H9 (cell line): ENCODE data around the gene KAT6B. TPM values are rescaled to one million over a fixed set of nuclear protein-coding genes. Genes with fewer than 3 reads are reported as not detected.

Experiments
- DNase-seq: peaks from one replicate; pipeline ENCODE4 v3.0.0-alpha.2; 2017
- H2AFZ ChIP-seq: one replicate; pipeline ENCODE4 v1.6.1; 2013; ENCODE audit warnings: mild to moderate bottlenecking, low read length, control low read depth, moderate library complexity
- H2AK5ac ChIP-seq: 2 replicates; pipeline ENCODE4 v1.6.1; 2013; ENCODE audit warnings: low read length, control low read depth, mixed read lengths; ENCODE audit not compliant: insufficient read length
- H2BK120ac ChIP-seq: one replicate; pipeline ENCODE4 v1.6.1; 2013; ENCODE audit warnings: low read depth, mild to moderate bottlenecking, low read length, control low read depth, inconsistent platforms; ENCODE audit not compliant: poor library complexity, severe bottlenecking
- H2BK12ac ChIP-seq: 2 replicates; pipeline ENCODE4 v1.6.1; 2013; ENCODE audit warnings: low read length, control low read depth, mixed read lengths, low read depth; ENCODE audit not compliant: insufficient read length
- H2BK15ac ChIP-seq: 2 replicates; pipeline ENCODE4 v1.6.1; 2013; ENCODE audit warnings: low read depth, low read length, control low read depth
- H2BK20ac ChIP-seq: one replicate; pipeline ENCODE4 v1.6.1; 2013; ENCODE audit warnings: low read depth, mild to moderate bottlenecking, low read length, control low read depth, inconsistent platforms; ENCODE audit not compliant: poor library complexity, severe bottlenecking
- H2BK5ac ChIP-seq: 2 replicates; pipeline ENCODE4 v1.6.1; 2013; ENCODE audit warnings: low read length, control low read depth, mixed read lengths; ENCODE audit not compliant: insufficient read length
- H3K14ac ChIP-seq: 2 replicates; pipeline ENCODE4 v1.6.1; 2013; ENCODE audit warnings: low read length, control low read depth; ENCODE audit not compliant: insufficient read depth
- H3K18ac ChIP-seq: 2 replicates; pipeline ENCODE4 v1.6.1; 2013; ENCODE audit warnings: low read depth, mild to moderate bottlenecking, mixed read lengths, low read length, control low read depth; ENCODE audit not compliant: insufficient read length
- H3K23ac ChIP-seq: 2 replicates; pipeline ENCODE4 v1.6.1; 2013; ENCODE audit warnings: low read length, control low read depth, mixed read lengths, low read depth; ENCODE audit not compliant: insufficient read length
- H3K23me2 ChIP-seq: 2 replicates; pipeline ENCODE4 v1.6.1; 2013; ENCODE audit warnings: low read depth, mild to moderate bottlenecking, mixed read lengths, low read length, control low read depth; ENCODE audit not compliant: insufficient read length, poor library complexity, severe bottlenecking
- H3K27ac ChIP-seq: 2 replicates; pipeline ENCODE4 v1.5.1; 2013; ENCODE audit warnings: low read length, control low read depth, mixed read lengths, low read depth; ENCODE audit not compliant: insufficient read length
- H3K27me3 ChIP-seq: 2 replicates; pipeline ENCODE4 v1.6.1; 2013; ENCODE audit warnings: low read length, control low read depth, inconsistent platforms; ENCODE audit not compliant: insufficient read depth
- H3K4ac ChIP-seq: 2 replicates; pipeline ENCODE4 v1.6.1; 2013; ENCODE audit warnings: low read depth, mild to moderate bottlenecking, control low read depth, inconsistent platforms, low read length, moderate library complexity
- H3K4me1 ChIP-seq: 2 replicates; pipeline ENCODE4 v1.6.1; 2013; ENCODE audit warnings: low read length, control low read depth, inconsistent platforms; ENCODE audit not compliant: insufficient read depth
- H3K4me2 ChIP-seq: 2 replicates; pipeline ENCODE4 v1.6.1; 2013; ENCODE audit warnings: low read length, control low read depth, mixed read lengths; ENCODE audit not compliant: insufficient read length, insufficient read depth
- H3K56ac ChIP-seq: 2 replicates; pipeline ENCODE4 v1.6.1; 2013; ENCODE audit warnings: low read depth, mild to moderate bottlenecking, mixed read lengths, low read length, control low read depth; ENCODE audit not compliant: insufficient read length
- H3K79me1 ChIP-seq: 2 replicates; pipeline ENCODE4 v1.6.1; 2013; ENCODE audit warnings: low read depth, mild to moderate bottlenecking, moderate library complexity, low read length, control low read depth, inconsistent platforms; ENCODE audit not compliant: insufficient read depth, poor library complexity, severe bottlenecking
- H3K79me2 ChIP-seq: 2 replicates; pipeline ENCODE4 v1.6.1; 2013; ENCODE audit warnings: low read length, control low read depth, inconsistent platforms; ENCODE audit not compliant: insufficient read depth
- H3K9ac ChIP-seq: 2 replicates; pipeline ENCODE4 v1.6.1; 2013; ENCODE audit warnings: low read length, control low read depth, mixed read lengths; ENCODE audit not compliant: insufficient read length; ENCODE audit errors: extremely low read depth
- H3K9me3 ChIP-seq: one replicate; pipeline ENCODE4 v1.6.1; 2013; ENCODE audit warnings: low read depth, low read length, inconsistent platforms; ENCODE audit not compliant: control insufficient read depth
- H3T11ph ChIP-seq: one replicate; pipeline ENCODE4 v1.6.1; 2013; ENCODE audit warnings: mild to moderate bottlenecking, low read length, control low read depth, inconsistent platforms
- H4K20me1 ChIP-seq: one replicate; pipeline ENCODE4 v1.6.1; 2013; ENCODE audit not compliant: control insufficient read depth, insufficient read length, insufficient read depth
- H4K5ac ChIP-seq: 2 replicates; pipeline ENCODE4 v1.6.1; 2013; ENCODE audit warnings: low read depth, mild to moderate bottlenecking, mixed read lengths, low read length, control low read depth; ENCODE audit not compliant: insufficient read length
- H4K8ac ChIP-seq: replicated peaks from 2 replicates; pipeline ENCODE4 v1.6.1; 2013; ENCODE audit warnings: low read length, control low read depth, mixed read lengths, low read depth; ENCODE audit not compliant: insufficient read length
- H4K91ac ChIP-seq: 2 replicates; pipeline ENCODE4 v1.6.1; 2013; ENCODE audit warnings: low read depth, mild to moderate bottlenecking, moderate library complexity, mixed read lengths, low read length, control low read depth; ENCODE audit not compliant: insufficient read length
- H3K27ac Mint-ChIP-seq, 3 experiments: 2 replicates in 2 of 3; 3 replicates in 1 of 3; pipeline ENCODE4 v1.8.0; 2020 to 2021; ENCODE audit warnings: mixed read lengths in 3 of 3, mild to moderate bottlenecking in 1 of 3, moderate library complexity in 1 of 3
- H3K27me3 Mint-ChIP-seq: 2 replicates; pipeline ENCODE4 v1.8.0; 2021; ENCODE audit warnings: low read depth, mild to moderate bottlenecking, moderate library complexity, mixed read lengths
- H3K36me3 Mint-ChIP-seq, 3 experiments: 2 replicates in 2 of 3; 3 replicates in 1 of 3; pipeline ENCODE4 v1.8.0; 2020 to 2021; ENCODE audit warnings: low read depth in 3 of 3, mixed read lengths in 3 of 3; ENCODE audit not compliant: insufficient read depth in 1 of 3
- H3K4me1 Mint-ChIP-seq, 2 experiments: 2 replicates each; pipeline ENCODE4 v1.8.0; 2020; ENCODE audit warnings: mixed read lengths in 2 of 2
- H3K4me3 Mint-ChIP-seq, 2 experiments: 2 replicates in 1 of 2; 3 replicates in 1 of 2; pipeline ENCODE4 v1.8.0; 2020 to 2021; ENCODE audit warnings: mild to moderate bottlenecking in 2 of 2, mixed read lengths in 2 of 2, moderate library complexity in 1 of 2
- H3K9me3 Mint-ChIP-seq, 2 experiments: 2 replicates in 1 of 2; 3 replicates in 1 of 2; pipeline ENCODE4 v1.8.0; 2020; ENCODE audit warnings: mild to moderate bottlenecking in 2 of 2, mixed read lengths in 2 of 2, moderate library complexity in 1 of 2
- CTCF ChIP-seq: fragments of 200-600 bp; sonication (generic); conservative IDR thresholded peaks from 3 replicates; pipeline ENCODE4 v1.8.0; 2021; ENCODE audit warnings: antibody characterized with exemption, mild to moderate bottlenecking
- WGBS: extraction: QIAGEN DNeasy Blood & Tissue Kit; methylation state at CpG from one replicate; pipeline ENCODE4 v1.1.7; 2013; ENCODE audit warnings: missing lambda C conversion rate, low lambda C conversion rate, mixed read lengths; ENCODE audit not compliant: insufficient read length; ENCODE audit errors: extremely low coverage; 5-methylcytosine and 5-hydroxymethylcytosine counted together
- total RNA-seq: library from RNA; stranded (reverse); gene quantifications from 2 replicates; pipeline ENCODE4 v1.2.1, GENCODE V29; 2021

The KAT6B gene
- total RNA-seq, 1 experiment from 2014 or later, result 34.2 TPM

GRCh38 chr10:74994854-74995253, 168.5 kb downstream of the KAT6B start:
- DNase-seq, result no peak
- H3K27ac Mint-ChIP-seq, result no peak overlapping the region
- peaks cover 5 to 13% (median 8%) of the 10 kb centered on the region in 3 experiments; a peak in 5 of 7 replicates for H3K36me3 Mint-ChIP-seq
- H4K91ac ChIP-seq, result no peak overlapping the region
- H2AK5ac ChIP-seq, result no peak overlapping the region
- no peak overlapping the region for H3T11ph ChIP-seq
- no peaks in the 10 kb centered on the region for H3K27me3 Mint-ChIP-seq
- H3K56ac ChIP-seq, result no peak overlapping the region
- no peaks in the 10 kb centered on the region for H3K4me1 Mint-ChIP-seq
- H2BK20ac ChIP-seq, result no peak overlapping the region
- no peak overlapping the region for H3K23ac ChIP-seq
- H3K9me3 ChIP-seq, result no peaks in the 10 kb centered on the region
- no peak overlapping the region for H3K4ac ChIP-seq
- no peaks in the 10 kb centered on the region for H3K27me3 ChIP-seq
- no peak overlapping the region for H2AFZ ChIP-seq
- no peaks in the 10 kb centered on the region for H3K9me3 Mint-ChIP-seq
- no peak overlapping the region for H3K27ac ChIP-seq
- no peak overlapping the region for H2BK5ac ChIP-seq
- H3K4me1 ChIP-seq, result no peaks in the 10 kb centered on the region
- no peaks in the 10 kb centered on the region for H3K79me1 ChIP-seq
- no peak overlapping the region for H3K4me2 ChIP-seq
- no peak overlapping the region for H3K9ac ChIP-seq
- H2BK15ac ChIP-seq, result no peak overlapping the region
- H3K4me3 Mint-ChIP-seq, result no peak overlapping the region
- H4K5ac ChIP-seq, result no peak overlapping the region
- H3K18ac ChIP-seq, result no peak overlapping the region
- no peak for TF ChIP-seq CTCF
- H3K79me2 ChIP-seq, result no peaks in the 10 kb centered on the region
- no peak overlapping the region for H4K8ac ChIP-seq
- H2BK120ac ChIP-seq, result no peak overlapping the region
- no peaks in the 10 kb centered on the region for H4K20me1 ChIP-seq
- no CpG with 5 or more reads among the region's 3 CpGs for WGBS
- H3K14ac ChIP-seq, result no peak overlapping the region
- no peaks in the 10 kb centered on the region for H3K23me2 ChIP-seq
- no peak overlapping the region for H2BK12ac ChIP-seq
